ENCODE results near the gene CCDC192. TPM values are rescaled to one million over a fixed set of nuclear protein-coding genes. Genes with fewer than 3 reads are reported as not detected.

CCDC192 gene
- total RNA-seq, 3 donors from 2014 or later: 1.0 TPM; not detected in 2

GRCh38 chr5:127933348-127933747, 230.2 kb downstream of the CCDC192 start:
- TF ChIP-seq CTCF (IDR thresholded peaks at IDR 0.05): no peak
- Histone ChIP-seq H3K36me3 (ENCODE audit: low read depth) (no peaks in the 10 kb centered on the region), H3K9me3 (no peaks in the 10 kb centered on the region), H3K4me3 (no peak overlapping the region), H3K4me1 (ENCODE audit: low read depth) (no peaks in the 10 kb centered on the region)
- intact Hi-C loops (cut with DNase I, micrococcal nuclease): no loop called here
- DNase-seq: no peak
- ATAC-seq: no peak

GRCh38 chr5:127934791-127935256, 231.6 kb downstream of the CCDC192 start:
- intact Hi-C loops (cut with DNase I, micrococcal nuclease): no loop called here
- Histone ChIP-seq H3K36me3 (ENCODE audit: low read depth) (no peaks in the 10 kb centered on the region), H3K4me1 (ENCODE audit: low read depth) (no peaks in the 10 kb centered on the region), H3K4me3 (no peak overlapping the region), H3K9me3 (no peaks in the 10 kb centered on the region)
- no peak for TF ChIP-seq CTCF (IDR thresholded peaks at IDR 0.05)
- ATAC-seq (peak; percentile 89), DNase-seq (no peak)

GRCh38 chr5:127935398-127935797, 232.2 kb downstream of the CCDC192 start:
- intact Hi-C loops (cut with DNase I, micrococcal nuclease): no loop called here
- Histone ChIP-seq H3K4me3 (no peak overlapping the region), H3K9me3 (no peaks in the 10 kb centered on the region), H3K36me3 (ENCODE audit: low read depth) (no peaks in the 10 kb centered on the region), H3K4me1 (ENCODE audit: low read depth) (no peaks in the 10 kb centered on the region)
- ATAC-seq (peak; percentile 28), DNase-seq (no peak)
- no peak for TF ChIP-seq CTCF (IDR thresholded peaks at IDR 0.05)

GRCh38 chr5:127936439-127936972, 233.3 kb downstream of the CCDC192 start:
- intact Hi-C loops (cut with DNase I, micrococcal nuclease): no loop called here
- no peak overlapping the region for H3K4me3 ChIP-seq
- H3K4me1 ChIP-seq (ENCODE audit: low read depth): peaks cover under 1% of the 10 kb centered on the region
- DNase-seq (no peak), ATAC-seq (peak; percentile 40)
- H3K9me3 ChIP-seq: no peaks in the 10 kb centered on the region
- H3K36me3 ChIP-seq (ENCODE audit: low read depth): no peaks in the 10 kb centered on the region
- TF ChIP-seq CTCF (IDR thresholded peaks at IDR 0.05): no peak

- intact Hi-C loops (cut with DNase I, micrococcal nuclease): no loop called here
These were observed 235.6 kb downstream of the CCDC192 start for GRCh38 chr5:127938746-127939145.

More at GRCh38 chr5:127938746-127939145, 235.6 kb downstream of the CCDC192 start:
- Histone ChIP-seq H3K4me1 (ENCODE audit: low read depth) (peaks cover 11% of the 10 kb centered on the region), H3K4me3 (no peak overlapping the region), H3K9me3 (no peaks in the 10 kb centered on the region), H3K36me3 (ENCODE audit: low read depth) (no peaks in the 10 kb centered on the region)
- ATAC-seq: no peak
- no peak for DNase-seq
- TF ChIP-seq CTCF (IDR thresholded peaks at IDR 0.05): no peak
